Neural progenitor cell (in vitro differentiated cells): Measurements from ENCODE around the gene WDR31. TPM values are rescaled to one million over a fixed set of nuclear protein-coding genes. Genes with fewer than 3 reads are reported as not detected.

Experiments used
- DNase-seq: peaks from one replicate; pipeline ENCODE4 v3.0.0-alpha.2; 2016; ENCODE audit warnings: low spot score
- H2AFZ ChIP-seq: fragments of 200-600 bp; sonication (generic); replicated peaks from 2 replicates; pipeline ENCODE4 v1.6.1; 2016; ENCODE audit warnings: antibody characterized with exemption
- H3F3A ChIP-seq: fragments of 200-600 bp; sonication (generic); 2 replicates; pipeline ENCODE4 v1.6.1; 2016; ENCODE audit warnings: antibody characterized with exemption, low read depth
- H3K27ac ChIP-seq: fragments of 200-600 bp; sonication (generic); 2 replicates; pipeline ENCODE4 v1.5.1; 2016; ENCODE audit warnings: mild to moderate bottlenecking
- H3K27me3 ChIP-seq: fragments of 200-600 bp; sonication (generic); 2 replicates; pipeline ENCODE4 v1.6.1; 2016; ENCODE audit warnings: mild to moderate bottlenecking, moderate library complexity
- H3K36me3 ChIP-seq: fragments of 200-600 bp; sonication (generic); 2 replicates; pipeline ENCODE4 v1.5.1; 2016
- H3K4me1 ChIP-seq: fragments of 200-600 bp; sonication (generic); 2 replicates; pipeline ENCODE4 v1.6.1; 2016; ENCODE audit warnings: mixed run types
- H3K4me2 ChIP-seq: fragments of 200-600 bp; sonication (generic); 2 replicates; pipeline ENCODE4 v1.6.1; 2016
- H3K4me3 ChIP-seq: fragments of 200-600 bp; sonication (generic); 2 replicates; pipeline ENCODE4 v1.5.1; 2016
- H3K79me2 ChIP-seq: fragments of 200-600 bp; sonication (generic); 2 replicates; pipeline ENCODE4 v1.6.1; 2016; ENCODE audit warnings: low read depth
- H3K9ac ChIP-seq: fragments of 200-600 bp; sonication (generic); 2 replicates; pipeline ENCODE4 v1.6.1; 2016
- H3K9me3 ChIP-seq: fragments of 200-600 bp; sonication (generic); 2 replicates; pipeline ENCODE4 v1.5.1; 2016; ENCODE audit warnings: low read depth
- H4K20me1 ChIP-seq: fragments of 200-600 bp; sonication (generic); 2 replicates; pipeline ENCODE4 v1.6.1; 2016; ENCODE audit warnings: low read depth
- H3K27ac Mint-ChIP-seq: 3 replicates; pipeline ENCODE4 v1.8.0; 2021; ENCODE audit warnings: mixed read lengths
- H3K27me3 Mint-ChIP-seq: 2 replicates; pipeline ENCODE4 v1.8.0; 2022; ENCODE audit warnings: low read depth, mild to moderate bottlenecking, inconsistent platforms, moderate library complexity, mixed read lengths; ENCODE audit not compliant: insufficient read depth
- H3K36me3 Mint-ChIP-seq: 3 replicates; pipeline ENCODE4 v1.8.0; 2021; ENCODE audit warnings: mixed read lengths
- H3K4me1 Mint-ChIP-seq: 3 replicates; pipeline ENCODE4 v1.8.0; 2021; ENCODE audit warnings: mixed read lengths
- H3K4me3 Mint-ChIP-seq: 3 replicates; pipeline ENCODE4 v1.8.0; 2021; ENCODE audit warnings: mild to moderate bottlenecking, moderate library complexity, mixed read lengths
- H3K9me3 Mint-ChIP-seq: 3 replicates; pipeline ENCODE4 v1.8.0; 2020; ENCODE audit warnings: mixed read lengths
- EZH2 ChIP-seq: fragments of 200-600 bp; sonication (generic); IDR thresholded peaks from 2 replicates; pipeline ENCODE4 v1.6.1; 2017; ENCODE audit warnings: antibody characterized with exemption, mild to moderate bottlenecking, moderate library complexity
- EZH2phosphoT487 ChIP-seq: fragments of 200-600 bp; sonication (generic); IDR thresholded peaks from 2 replicates; pipeline ENCODE4 v1.6.1; 2017; ENCODE audit warnings: antibody characterized with exemption
- total RNA-seq: library from RNA; depleted of rRNA; stranded (reverse); fragments of >200 nt; gene quantifications from 2 replicates; pipeline ENCODE4 v1.2.3, GENCODE V29; 2015; ENCODE audit warnings: low replicate concordance
- TF ChIP-seq, protein P1 (sequence below): fragments of 200-600 bp; sonication (generic); IDR thresholded peaks from 2 replicates; pipeline ENCODE4 v1.5.1; 2017; ENCODE audit warnings: antibody characterized with exemption, mild to moderate bottlenecking

WDR31 gene
- total RNA-seq, 1 donor from 2014 or later = 3.2 TPM

DNA sequence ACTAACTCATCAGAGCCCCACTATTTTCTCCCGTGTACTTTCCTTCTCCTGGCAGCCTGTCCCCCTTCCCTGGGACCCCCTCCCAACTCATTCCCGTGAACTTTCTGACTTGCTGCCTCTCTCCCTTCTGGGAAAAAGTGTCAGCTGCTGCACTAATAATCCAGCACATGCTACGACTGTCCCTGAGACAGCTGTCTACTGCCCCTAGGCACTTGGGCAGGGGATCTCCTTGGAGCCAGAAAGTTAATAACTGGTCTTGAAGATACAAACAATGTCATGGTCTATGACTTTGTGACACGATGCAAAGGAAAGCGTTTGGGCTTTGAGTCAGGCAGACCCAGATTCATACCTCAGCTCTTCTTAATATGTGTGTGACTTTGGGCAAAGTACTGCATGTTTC, 26.8 kb downstream of the WDR31 start:
- no peaks in the 10 kb centered on the region for H3K9me3 ChIP-seq
- H3K4me2 ChIP-seq = no peak overlapping the region
- DNase-seq = no peak
- H3K36me3 Mint-ChIP-seq = peaks cover 5% of the 10 kb centered on the region
- no peaks in the 10 kb centered on the region for H3K9me3 Mint-ChIP-seq
- H3K79me2 ChIP-seq = no peaks in the 10 kb centered on the region
- no peak overlapping the region for H2AFZ ChIP-seq
- no peak overlapping the region for H3K4me3 ChIP-seq
- no peak overlapping the region for H3K27ac Mint-ChIP-seq
- H3K4me3 Mint-ChIP-seq = no peak overlapping the region
- no peak overlapping the region for H3K9ac ChIP-seq
- no peaks in the 10 kb centered on the region for H3K36me3 ChIP-seq
- H4K20me1 ChIP-seq = no peaks in the 10 kb centered on the region
- H3K27me3 ChIP-seq = no peaks in the 10 kb centered on the region
- no peaks in the 10 kb centered on the region for H3F3A ChIP-seq
- H3K27ac ChIP-seq = no peak overlapping the region
- TF ChIP-seq, protein P1, sequence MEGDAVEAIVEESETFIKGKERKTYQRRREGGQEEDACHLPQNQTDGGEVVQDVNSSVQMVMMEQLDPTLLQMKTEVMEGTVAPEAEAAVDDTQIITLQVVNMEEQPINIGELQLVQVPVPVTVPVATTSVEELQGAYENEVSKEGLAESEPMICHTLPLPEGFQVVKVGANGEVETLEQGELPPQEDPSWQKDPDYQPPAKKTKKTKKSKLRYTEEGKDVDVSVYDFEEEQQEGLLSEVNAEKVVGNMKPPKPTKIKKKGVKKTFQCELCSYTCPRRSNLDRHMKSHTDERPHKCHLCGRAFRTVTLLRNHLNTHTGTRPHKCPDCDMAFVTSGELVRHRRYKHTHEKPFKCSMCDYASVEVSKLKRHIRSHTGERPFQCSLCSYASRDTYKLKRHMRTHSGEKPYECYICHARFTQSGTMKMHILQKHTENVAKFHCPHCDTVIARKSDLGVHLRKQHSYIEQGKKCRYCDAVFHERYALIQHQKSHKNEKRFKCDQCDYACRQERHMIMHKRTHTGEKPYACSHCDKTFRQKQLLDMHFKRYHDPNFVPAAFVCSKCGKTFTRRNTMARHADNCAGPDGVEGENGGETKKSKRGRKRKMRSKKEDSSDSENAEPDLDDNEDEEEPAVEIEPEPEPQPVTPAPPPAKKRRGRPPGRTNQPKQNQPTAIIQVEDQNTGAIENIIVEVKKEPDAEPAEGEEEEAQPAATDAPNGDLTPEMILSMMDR = no peak
- no peak for TF ChIP-seq EZH2
- no peak for TF ChIP-seq EZH2phosphoT487
- H3K4me1 ChIP-seq = no peaks in the 10 kb centered on the region
- H3K4me1 Mint-ChIP-seq = peaks cover 9% of the 10 kb centered on the region
- no peaks in the 10 kb centered on the region for H3K27me3 Mint-ChIP-seq

DNA sequence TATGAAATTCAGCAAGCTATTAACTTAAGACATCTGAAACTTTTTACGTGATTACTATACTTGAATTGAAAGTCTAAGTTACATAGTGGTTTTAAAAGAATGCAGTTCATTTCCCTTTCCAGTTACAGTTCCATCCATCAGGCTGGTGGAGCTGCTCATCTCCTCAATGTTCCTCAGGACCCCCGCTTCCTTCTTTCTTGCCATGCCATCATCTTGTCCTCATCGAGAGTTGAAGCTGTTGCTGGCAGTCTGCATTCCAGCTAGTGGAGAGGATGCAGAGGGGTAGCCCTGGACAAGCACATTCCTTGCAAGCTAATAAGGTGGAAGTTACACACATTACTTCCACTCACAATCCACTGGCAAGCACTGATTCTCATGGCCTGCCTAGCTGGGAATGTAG, 28.1 kb downstream of the WDR31 start:
- TF ChIP-seq EZH2phosphoT487 = no peak
- TF ChIP-seq EZH2 = no peak
- TF ChIP-seq, protein P1 = no peak
- no peak overlapping the region for H3K27ac Mint-ChIP-seq
- H3K9me3 Mint-ChIP-seq = no peaks in the 10 kb centered on the region
- Histone ChIP-seq H3K36me3 (no peaks in the 10 kb centered on the region), H3K27me3 (no peaks in the 10 kb centered on the region), H3K4me3 (no peak overlapping the region), H3K9ac (no peak overlapping the region), H3K9me3 (no peaks in the 10 kb centered on the region), H2AFZ (no peak overlapping the region), H3F3A (no peaks in the 10 kb centered on the region), H3K79me2 (no peaks in the 10 kb centered on the region), H3K4me1 (no peaks in the 10 kb centered on the region), H3K27ac (no peak overlapping the region), H4K20me1 (no peaks in the 10 kb centered on the region), H3K4me2 (no peak overlapping the region)
- peaks cover 3% of the 10 kb centered on the region for H3K36me3 Mint-ChIP-seq
- no peak overlapping the region for H3K4me3 Mint-ChIP-seq
- no peaks in the 10 kb centered on the region for H3K27me3 Mint-ChIP-seq
- H3K4me1 Mint-ChIP-seq = peaks cover 13% of the 10 kb centered on the region
- DNase-seq = no peak

DNA sequence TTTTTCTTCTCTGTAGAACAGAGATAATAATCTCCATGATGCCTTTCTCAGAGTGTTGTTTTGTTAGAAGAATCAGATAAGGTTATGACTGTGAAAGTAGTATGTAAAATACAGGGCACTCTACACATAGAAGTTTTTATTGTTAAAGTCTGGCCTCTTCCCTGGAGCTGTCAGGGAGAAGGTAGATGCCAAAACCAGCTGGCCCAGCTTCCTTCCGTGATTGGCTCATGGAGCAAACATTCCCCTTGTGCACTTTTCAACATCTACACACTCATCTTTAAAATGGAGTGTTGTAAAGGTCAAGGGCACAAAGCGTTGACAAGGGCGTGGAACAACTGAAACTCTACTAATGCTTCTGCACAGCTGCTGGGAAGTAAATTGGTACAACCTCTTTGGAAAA, 29.5 kb downstream of the WDR31 start:
- Mint-ChIP-seq H3K4me3 (no peak overlapping the region), H3K4me1 (peaks cover 4% of the 10 kb centered on the region), H3K27ac (no peak overlapping the region), H3K27me3 (no peaks in the 10 kb centered on the region), H3K9me3 (no peaks in the 10 kb centered on the region), H3K36me3 (no peaks in the 10 kb centered on the region)
- H3K36me3 ChIP-seq = no peaks in the 10 kb centered on the region
- no peak overlapping the region for H3K9ac ChIP-seq
- H3K79me2 ChIP-seq = no peaks in the 10 kb centered on the region
- H3F3A ChIP-seq = no peaks in the 10 kb centered on the region
- TF ChIP-seq EZH2 = no peak
- TF ChIP-seq, protein P1 = no peak
- no peak for TF ChIP-seq EZH2phosphoT487
- no peak overlapping the region for H3K4me3 ChIP-seq
- H4K20me1 ChIP-seq = no peaks in the 10 kb centered on the region
- H3K9me3 ChIP-seq = no peaks in the 10 kb centered on the region
- no peaks in the 10 kb centered on the region for H3K27me3 ChIP-seq
- H3K4me2 ChIP-seq = no peak overlapping the region
- H3K27ac ChIP-seq = no peak overlapping the region
- H2AFZ ChIP-seq = no peak overlapping the region
- no peak for DNase-seq
- no peaks in the 10 kb centered on the region for H3K4me1 ChIP-seq
